Left ventricle myocardium superior (tissue), 1 donor: Measurements from ENCODE around the gene ATF5. TPM values are rescaled to one million over a fixed set of nuclear protein-coding genes. Genes with fewer than 3 reads are reported as not detected.

Experiments
- ATAC-seq: fragments of 200-7000 bp; cut with Tn5 transposase; one replicate; pipeline ENCODE4 v1.9.1; 2020; ENCODE audit warnings: mild to moderate bottlenecking, moderate library complexity
- DNase-seq: peaks from one replicate; pipeline ENCODE4 v3.0.0-alpha.2; 2020
- intact Hi-C: fragments of 100-400 bp; cut with micrococcal nuclease; formaldehyde crosslinking; loops from one replicate; pipeline ENCODE4 v1.11.0; 2022
- total RNA-seq: library from RNA; stranded (reverse); fragmentation: NEBNext Ultra II Directional; extraction: Animal tissue kit (Norgen Biotek cat#: 25700); gene quantifications from one replicate; pipeline ENCODE4 v1.2.1, GENCODE V29; 2021
- donor health status: DM: no; HTN: yes; CAD: no; lungs with severe emphysema.

ATF5 gene
- total RNA-seq, 1 donor from 2014 or later: 8.0 TPM

- DNase-seq (no peak), ATAC-seq (no peak)
- intact Hi-C loops: no loop called here
These were observed 36.3 kb upstream of the ATF5 start for GRCh38 chr19:49892716-49893115.

GRCh38 chr19:49894011-49894664 lies 34.9 kb upstream of the ATF5 start:
- intact Hi-C loops: no loop called here
- DNase-seq: no peak

GRCh38 chr19:49894879-49895565 lies 34.0 kb upstream of the ATF5 start:
- intact Hi-C loops: no loop called here
- no peak for ATAC-seq
- no peak for DNase-seq

More at GRCh38 chr19:49894011-49894664, 34.9 kb upstream of the ATF5 start:
- no peak for ATAC-seq

- DNase-seq (no peak), ATAC-seq (no peak)
- intact Hi-C loops: no loop called here
These were observed 33.3 kb upstream of the ATF5 start for GRCh38 chr19:49895566-49896297.

- intact Hi-C loops: no loop called here
- DNase-seq (no peak), ATAC-seq (peak; percentile 55)
These were observed 32.0 kb upstream of the ATF5 start, which contains the start of gene IL4I1 for GRCh38 chr19:49896863-49897621. Gene IL4I1 (minus strand): TSS chr19:49896887. CDS start chr19:49896160, 727 bp downstream.

- intact Hi-C loops: no loop called here
- no peak for ATAC-seq
- DNase-seq: no peak
These were observed 24.9 kb upstream of the ATF5 start for GRCh38 chr19:49904136-49904535.

- intact Hi-C loops: no loop called here
- ATAC-seq (no peak), DNase-seq (no peak)
These were observed 22.0 kb upstream of the ATF5 start for GRCh38 chr19:49906879-49907564.

- DNase-seq: no peak
- no peak for ATAC-seq
- intact Hi-C loops: no loop called here
These were observed 21.1 kb upstream of the ATF5 start for GRCh38 chr19:49907745-49908446.

GRCh38 chr19:49908480-49909420 lies 20.3 kb upstream of the ATF5 start:
- ATAC-seq (no peak), DNase-seq (no peak)
- intact Hi-C loops: no loop called here

- DNase-seq: no peak
- no peak for ATAC-seq
- intact Hi-C loops: no loop called here
These were observed 18.8 kb upstream of the ATF5 start for GRCh38 chr19:49910179-49910578.

- DNase-seq: no peak
- peak; percentile 36 for ATAC-seq
- intact Hi-C loops: no loop called here
These were observed 17.4 kb upstream of the ATF5 start for GRCh38 chr19:49911381-49912145.

- DNase-seq (no peak), ATAC-seq (no peak)
- intact Hi-C loops: no loop called here
These were observed 15.9 kb upstream of the ATF5 start for GRCh38 chr19:49912965-49913685.

- intact Hi-C loops: no loop called here
- ATAC-seq (no peak), DNase-seq (no peak)
These were observed 15.3 kb upstream of the ATF5 start for GRCh38 chr19:49913720-49914119.

GRCh38 chr19:49915271-49915670 lies 13.7 kb upstream of the ATF5 start:
- DNase-seq (no peak), ATAC-seq (no peak)
- intact Hi-C loops: no loop called here

GRCh38 chr19:49916839-49917733 lies 11.9 kb upstream of the ATF5 start:
- intact Hi-C loops: no loop called here
- DNase-seq (no peak), ATAC-seq (no peak)
